Limb (tissue), 2 donors: ENCODE data around the gene SLC38A8.
A peak's percentile ranks its signal among the peaks of the same experiment; 100 is the strongest.

Source experiments
- DNase-seq, 2 donors: peaks; one replicate each; pipeline ENCODE4 v3.0.0-alpha.2; 2016; ENCODE audit errors: extremely low spot score in 2 of 2

The SLC38A8 gene

DNA sequence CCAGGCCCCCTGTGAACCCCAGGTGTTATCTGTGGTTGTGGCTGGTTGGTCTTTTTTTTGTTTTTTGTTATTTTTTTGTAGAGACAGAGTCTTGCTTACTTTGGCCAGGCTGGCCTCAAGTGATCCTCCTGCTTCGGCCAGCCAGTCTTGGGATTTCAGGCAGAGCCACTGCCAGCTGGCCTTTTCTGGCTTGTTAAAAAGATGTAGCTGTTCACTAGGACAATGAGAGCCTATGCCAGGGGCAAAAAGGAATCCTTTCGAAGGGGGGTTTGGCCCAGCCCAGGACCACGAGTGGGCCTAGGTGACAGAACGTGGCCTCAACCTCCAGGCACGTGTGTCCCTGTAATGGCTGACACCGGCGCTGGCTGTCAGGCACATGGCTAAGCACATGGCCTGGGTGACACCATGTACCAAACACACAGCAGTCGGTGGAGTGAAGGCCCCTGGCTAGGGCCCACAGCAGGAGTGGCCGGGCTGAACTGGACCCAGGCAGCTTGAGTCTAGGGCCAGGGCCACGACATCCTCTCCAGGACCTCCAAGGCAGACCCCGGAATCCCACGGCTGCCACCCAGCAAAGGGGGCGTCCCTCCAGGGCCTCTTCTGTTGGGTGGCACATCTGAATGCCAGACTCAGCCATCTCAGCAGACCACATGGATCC, 6.9 kb upstream of the SLC38A8 start:
- DNase-seq, result no peak

DNA sequence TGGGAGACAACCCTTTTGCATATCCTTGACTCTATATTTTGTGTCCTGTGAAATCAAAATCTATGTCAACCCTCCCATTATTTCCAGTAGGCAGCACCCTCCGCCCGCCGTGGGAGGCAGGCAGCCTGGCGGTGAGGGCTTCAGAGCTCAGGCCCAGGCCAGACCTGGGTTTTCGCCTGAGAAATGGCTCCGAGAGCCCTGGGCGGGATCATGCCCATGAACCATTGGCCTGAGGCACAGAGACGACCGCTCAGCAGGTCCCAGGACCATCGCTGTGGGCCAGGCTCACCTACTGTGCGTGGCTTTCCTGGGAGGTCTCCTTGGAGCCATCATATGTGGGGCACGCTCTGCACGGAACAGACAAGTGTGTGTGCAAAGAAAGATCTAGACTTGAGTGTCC, 6.3 kb upstream of the SLC38A8 start:
- no peak for DNase-seq

DNA sequence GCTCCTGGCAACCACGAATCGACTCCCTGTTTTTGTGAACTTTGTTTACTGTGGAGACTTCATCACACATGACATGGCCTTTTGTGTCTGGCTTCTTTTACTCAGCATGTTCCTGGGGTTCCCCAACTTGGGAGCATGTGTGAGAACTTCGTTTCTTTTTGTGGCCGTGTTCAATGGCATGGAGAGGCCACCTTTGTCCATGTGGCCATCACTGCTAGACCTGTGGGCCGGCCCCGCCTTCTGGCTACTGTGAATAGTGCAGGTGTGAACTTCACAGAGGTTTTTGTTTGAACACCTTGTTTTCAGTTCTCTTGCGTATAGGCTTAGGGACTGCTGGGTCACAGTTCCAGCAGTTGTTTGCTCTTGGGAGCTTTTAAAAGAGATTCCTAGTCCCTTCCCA, 5.7 kb upstream of the SLC38A8 start:
- DNase-seq, result no peak

DNA sequence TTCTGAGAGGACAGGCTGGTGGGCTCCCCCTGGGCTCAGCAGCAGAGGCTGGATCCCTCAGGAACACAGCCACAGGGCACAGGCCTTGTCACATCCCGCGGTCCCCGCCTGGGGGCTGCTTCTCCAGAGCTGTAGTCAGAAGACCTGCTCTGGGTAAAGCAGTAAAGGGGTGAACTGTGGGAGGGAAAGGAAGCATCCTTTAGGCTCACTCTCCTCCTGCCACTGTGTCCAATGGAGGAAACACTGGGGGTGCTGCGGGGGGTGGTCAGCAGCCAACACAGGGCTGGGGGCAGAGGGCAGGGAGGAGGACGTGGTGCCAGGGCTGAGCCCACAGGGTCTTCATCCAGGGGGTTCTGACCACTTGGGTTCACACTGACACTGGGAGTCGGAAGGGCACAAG, 5.0 kb upstream of the SLC38A8 start:
- DNase-seq, result no peak

DNA sequence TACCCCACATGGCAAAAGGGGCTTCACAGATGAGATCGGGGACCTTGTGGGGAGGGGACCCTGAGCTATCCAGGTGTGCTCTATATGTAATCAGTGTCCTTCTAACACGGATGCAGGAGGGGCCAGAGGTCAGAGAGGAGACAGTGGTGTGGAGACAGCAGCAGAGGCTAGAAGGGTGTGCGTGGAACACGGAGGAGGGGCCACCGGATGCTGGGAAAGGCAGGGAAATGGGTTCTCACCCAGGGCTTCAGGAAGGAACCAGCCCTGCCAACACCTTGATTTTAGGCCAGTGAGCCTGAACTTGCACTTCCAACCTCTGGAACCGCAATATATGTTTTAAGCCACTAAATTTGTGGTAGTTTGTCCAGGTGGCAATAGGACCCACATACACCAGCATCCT, 4.6 kb upstream of the SLC38A8 start:
- DNase-seq, result no peak

DNA sequence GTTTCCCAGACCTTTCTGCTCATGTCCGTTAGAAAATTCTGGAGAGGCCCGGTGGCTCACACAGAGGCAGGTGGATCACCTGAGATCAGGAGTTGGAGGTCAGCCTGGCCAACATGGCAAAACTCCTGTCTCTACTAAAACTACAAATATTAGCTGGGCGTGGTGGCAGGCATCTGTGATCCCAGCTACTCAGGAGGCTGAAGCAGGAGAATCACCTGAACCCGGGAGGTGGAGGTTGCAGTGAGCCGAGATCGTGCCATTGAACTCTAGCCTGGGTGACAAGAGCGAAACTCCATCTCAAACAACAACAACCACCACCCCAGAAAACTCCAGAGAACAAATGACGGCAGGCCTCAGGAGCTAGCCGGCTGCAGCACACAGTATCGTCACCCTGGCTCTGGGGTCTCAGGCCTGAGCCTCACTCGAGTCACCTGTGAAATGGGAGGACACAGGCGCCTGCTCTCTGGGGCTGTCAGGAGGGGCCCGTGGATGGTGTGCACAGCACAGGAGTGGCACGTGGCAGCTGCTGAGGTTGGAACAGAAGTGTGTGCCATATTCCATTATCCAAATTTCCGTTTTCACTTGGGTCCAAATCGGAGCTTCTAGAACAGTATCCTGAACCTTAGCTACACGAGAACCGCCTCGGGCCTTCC, 3.3 kb upstream of the SLC38A8 start:
- no peak for DNase-seq

DNA sequence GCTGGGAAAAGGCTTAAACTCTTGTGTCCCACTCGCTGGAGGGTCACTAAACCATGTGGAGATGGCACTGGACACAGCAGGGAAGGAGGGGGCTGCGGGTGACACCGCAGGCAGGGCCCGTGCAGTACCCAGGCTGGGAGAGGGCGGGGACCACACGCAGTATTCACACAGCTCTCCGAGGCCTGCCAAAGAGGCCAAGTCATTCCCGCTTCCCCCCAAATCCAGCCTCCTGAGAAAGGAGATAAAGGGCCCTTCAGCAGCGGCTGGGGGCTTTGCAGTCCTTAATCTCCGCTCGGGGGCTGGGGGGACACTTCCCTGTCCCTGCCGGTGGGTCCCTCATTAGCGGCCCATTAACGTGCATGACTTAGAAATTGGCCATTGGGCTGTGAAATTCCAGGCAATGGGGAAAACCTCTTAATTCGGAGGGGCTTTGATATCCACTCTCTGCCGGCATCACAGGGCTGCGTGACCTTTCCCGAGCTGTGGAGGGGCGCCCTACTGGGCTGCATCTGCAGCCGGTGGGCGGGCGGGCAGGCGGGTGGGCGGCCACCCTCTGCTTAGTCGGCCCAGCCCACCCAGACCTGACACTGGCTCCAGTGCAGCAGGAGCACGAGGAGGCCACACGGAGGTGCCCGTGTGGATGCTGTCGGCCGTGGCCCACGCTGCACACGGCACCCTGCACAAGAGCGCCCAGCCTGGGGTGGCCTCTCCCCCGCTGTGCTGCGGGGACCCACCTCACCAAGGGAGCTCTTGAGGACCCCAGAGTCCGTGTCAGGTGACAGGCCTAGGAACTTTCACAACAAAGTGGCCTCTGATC, 2.6 kb upstream of the SLC38A8 start:
- DNase-seq, result no peak

DNA sequence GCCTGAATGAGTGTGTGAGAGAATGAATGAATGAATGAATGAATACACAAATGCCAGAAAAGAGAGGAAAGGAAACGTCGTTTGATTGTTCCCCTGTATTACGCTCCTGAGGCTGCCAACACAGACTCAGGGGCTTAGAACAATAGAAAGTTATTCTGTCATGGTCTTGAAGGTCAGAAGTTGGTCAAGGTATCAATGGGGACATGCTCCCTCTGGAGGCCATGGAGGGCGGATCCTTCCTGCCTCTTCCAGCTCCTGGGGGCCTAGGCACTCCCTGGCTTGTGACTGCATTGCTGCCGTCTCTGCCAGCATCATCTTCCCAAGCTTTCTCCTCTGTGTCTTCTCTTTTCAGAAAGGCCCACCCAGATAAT, 1.5 kb upstream of the SLC38A8 start:
- no peak for DNase-seq

DNA sequence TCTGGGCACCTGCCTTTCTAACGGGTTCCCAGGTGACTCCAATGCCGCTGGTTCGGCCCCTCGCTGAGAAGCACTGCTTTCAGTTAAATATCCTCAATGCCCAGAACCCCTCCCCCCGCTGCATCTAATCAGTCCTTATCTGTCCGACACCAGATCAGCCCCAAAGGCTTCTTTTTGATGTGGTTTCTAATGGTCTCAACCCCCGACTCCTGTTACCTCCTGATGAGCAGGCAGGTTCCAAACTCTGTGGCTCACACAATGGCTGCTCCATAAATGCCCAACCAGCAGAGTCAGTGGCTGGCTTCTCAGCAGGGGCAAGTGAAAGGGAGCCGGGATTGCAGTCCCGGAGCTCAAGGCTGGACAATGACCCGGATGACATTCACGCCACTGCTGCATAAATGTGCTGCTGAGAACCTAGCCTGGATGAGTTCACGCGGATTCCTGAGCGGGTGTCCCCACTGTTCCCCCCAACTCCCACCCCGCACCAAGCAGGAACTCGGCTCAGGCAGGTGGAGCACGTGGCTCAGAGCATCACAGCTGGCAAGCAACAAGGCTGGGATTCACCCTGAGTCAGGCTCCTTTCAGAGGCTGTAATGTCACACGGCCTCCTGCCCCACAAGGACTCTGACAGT, 1.0 kb upstream of the SLC38A8 start:
- no peak for DNase-seq

DNA sequence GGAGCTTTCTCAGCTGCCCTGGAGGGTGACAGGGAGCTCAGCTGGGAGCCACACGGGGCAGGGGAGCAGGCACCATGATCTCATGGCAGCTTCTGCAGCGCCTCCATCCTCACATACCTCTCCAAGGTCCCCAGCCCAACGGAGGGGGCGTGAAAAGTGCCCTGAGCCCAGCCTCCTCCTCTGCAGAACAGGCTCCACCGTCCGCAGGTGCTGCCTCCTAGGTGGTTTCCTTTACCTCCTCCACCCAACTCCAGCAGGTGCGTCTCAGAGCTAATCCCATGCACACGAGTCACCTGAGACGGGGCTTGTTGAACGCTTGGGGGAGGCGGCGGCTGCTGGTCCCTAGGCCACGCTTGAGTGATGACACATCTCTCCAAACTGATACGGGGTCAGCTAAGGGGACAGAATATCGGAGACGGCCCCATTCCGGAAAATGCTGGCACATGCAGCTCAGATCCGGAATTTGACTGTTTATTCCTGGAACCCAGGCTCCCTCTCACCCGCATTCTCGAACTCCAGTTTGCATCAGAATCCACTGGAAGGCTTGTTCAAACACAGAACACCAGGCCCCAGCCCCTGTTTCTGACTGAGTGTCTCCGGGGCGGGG, 387 bp upstream of the SLC38A8 start:
- no peak for DNase-seq

DNA sequence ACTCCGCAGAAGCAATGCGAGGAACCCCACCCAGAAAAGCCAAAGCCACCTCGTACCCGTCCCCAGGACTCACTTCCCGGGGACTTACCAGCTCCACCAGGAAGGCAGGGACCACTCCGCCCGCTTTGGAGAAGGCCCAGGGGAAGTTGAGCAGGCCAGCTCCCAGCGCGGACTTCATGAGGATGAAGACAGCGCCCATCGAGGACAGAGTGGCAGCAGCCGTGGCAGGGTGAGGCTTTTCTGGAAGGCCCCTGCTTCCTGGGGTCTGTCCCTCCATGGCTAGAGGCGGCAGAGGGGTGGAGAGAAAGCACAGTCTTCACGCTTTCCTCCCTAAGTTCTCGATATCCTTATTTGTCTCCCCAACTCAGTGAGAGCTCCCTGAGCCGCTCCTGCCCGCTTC, 714 bp downstream of the SLC38A8 start:
- DNase-seq, result no peak

DNA sequence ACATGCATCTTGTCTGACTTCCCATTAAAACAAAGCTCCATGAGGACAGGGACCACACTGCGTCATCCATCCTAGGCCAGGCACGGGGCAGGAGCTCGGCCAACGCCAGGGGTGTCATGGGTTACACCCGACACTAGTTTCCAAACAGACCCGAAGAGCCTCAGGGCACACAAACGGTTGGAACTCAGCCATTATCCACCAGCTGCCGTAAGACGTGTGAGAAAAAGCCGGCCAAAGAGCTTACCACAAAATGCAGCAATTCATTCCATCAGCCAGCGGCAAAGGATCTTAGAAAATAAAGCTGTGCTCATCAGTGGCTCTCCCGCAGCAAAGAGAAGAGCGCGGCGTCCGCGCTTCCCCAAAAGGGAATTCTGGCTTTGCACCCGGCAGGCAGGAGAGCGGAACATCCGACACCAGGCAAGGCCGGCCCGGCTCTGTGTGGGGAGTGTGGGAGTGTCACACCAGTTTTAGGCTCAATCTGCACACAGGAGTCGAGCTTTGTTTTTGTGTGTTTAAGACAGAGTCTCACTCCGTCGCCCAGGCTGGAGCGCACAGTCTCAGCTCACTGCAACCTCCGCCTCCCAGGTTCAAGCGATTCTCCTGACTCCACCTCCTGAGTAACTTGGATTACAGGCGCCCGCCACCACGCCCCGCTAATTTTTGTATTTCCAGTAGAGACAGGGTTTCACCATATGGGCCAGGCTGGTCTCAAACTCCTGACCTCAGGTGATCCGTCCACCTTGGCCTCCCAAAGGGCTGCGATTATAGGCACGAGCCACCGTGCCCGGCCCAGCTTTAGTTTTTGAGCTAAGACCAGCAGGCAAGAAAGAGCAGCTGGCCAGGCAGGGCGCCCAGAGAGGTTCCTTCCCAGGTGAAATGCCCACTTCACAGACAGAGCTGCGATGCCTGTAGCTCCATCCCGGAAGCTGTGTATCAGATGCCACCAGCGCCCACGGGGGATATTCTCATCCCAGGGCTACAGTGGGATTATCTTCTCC, 1.5 kb downstream of the SLC38A8 start:
- DNase-seq, result peak; percentile 60 to 62

DNA sequence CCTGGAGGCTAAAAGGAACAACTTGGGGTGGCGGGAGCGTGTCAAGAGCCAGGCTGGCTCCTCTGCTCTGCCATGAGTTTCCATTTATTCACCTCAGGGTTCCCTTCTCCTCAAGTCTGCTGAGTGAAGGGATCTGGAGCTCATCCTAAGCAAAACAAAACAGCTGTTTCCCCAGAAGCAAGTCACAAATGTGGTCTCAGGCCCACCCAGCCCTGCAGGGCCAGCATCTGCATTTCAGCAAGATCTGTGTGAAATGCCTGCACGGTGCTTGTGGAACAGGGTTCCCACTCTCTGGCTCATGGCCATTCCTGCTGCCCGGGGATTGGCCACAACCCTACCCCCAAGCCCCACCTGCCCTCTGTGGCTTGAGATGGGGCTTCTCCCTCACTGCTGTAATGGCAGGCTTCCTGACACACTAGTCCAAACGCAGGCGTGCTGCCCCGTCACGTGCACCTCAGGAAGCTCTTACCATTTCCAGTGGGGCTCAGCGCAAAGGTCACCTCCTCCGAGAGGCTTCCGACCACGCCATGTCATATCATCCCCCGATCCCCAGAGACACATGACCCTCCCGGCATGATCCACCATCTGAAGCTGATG, 2.3 kb downstream of the SLC38A8 start:
- DNase-seq, result peak in 1 of 2 donors; percentile 2

DNA sequence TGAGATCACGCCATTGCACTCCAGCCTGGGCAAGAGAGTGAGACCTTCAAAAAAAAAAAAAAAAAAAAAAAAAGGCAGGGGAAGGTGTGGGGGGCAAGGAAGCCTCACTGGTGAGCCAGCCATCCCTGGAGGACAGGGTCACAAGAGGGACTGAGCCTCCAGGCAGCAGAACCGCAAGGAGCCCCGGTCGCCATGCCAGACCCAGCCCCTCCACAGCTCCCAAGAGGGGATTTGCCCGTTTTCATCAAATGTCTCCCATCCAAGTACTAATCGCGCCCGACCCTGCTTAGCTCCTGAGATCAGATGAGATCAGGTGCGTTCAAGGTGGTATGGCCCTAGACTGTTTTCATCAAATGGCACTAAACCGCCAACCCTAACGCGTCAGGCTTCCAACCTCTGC, 2.9 kb downstream of the SLC38A8 start:
- no peak for DNase-seq

DNA sequence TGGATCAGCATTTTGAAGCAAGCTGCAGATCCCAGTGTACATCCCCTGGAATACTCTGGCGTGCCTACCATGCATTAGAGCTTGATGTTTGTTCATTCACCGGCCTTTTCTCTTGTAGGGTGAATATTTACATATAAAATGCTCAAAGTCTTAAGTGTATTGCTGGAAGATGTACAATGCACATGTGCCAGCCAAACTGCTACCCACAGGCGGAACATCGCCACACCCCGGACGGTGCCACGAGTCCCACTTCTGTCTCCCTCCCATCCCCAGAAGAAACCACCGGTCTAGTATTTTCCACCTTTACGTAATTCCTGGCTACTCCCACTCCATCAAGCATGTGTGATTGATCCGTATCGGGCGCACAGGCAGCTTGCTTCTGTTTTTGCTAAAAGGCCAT, 4.1 kb downstream of the SLC38A8 start:
- DNase-seq, result no peak

DNA sequence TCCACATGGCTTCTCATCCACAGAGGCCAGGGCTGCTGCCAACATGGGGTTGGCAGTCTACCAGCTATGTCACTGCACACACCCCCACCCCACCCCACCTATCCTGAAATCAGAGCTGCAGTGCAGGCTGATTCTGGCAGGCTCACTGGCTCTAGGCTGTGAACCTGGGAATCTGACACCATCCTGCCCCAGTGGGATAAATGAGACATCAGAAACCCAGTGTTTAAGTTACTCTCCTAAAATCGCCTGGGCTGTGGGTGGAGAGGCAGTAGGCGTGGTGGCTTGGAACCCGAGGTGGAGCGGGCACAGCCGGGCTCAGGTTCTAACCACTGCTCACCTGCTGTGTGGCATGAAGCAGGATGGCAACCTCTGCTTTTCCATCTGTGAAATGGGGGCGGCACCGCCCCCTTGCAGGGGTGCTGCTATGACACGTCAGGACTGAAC, 5.6 kb downstream of the SLC38A8 start:
- DNase-seq, result no peak

DNA sequence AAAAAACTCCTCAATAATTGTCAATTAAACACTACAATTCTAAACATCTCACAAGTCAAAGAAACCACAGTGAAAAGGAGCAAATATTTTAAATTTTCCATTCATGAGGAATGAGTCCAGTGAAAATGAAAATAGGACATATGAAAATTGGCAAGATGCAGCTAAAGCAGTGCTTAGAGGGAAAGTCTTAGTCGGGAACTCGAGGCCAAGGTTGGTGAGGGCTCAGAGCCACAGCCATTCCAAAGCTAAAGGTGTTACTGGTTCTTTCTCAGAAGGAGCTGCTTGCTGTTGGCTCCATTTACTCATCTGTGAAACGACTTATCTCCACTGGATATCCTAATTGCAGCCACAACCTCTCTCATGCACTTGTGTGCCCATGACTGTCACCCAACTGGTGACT, 6.5 kb downstream of the SLC38A8 start:
- DNase-seq, result no peak

DNA sequence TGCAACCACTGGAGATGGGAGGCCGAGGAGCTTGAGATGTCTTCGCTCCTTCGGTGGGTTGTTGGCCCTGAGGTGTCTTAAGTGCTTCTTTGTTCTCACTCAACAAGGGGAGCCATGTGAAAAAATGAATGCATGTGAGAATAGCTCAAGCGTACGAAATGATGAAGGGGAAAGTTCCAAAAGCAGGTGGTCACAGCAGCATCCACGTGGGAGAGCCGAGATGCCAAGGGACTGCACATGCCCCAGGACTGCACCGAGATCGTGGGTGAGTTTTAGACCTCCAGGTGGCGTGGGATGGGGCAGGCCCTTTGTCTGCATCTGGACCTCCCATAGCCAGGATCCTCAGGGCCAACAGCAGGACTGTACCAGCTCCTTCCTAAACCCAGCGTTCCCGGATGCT, 8.1 kb downstream of the SLC38A8 start:
- DNase-seq, result no peak

DNA sequence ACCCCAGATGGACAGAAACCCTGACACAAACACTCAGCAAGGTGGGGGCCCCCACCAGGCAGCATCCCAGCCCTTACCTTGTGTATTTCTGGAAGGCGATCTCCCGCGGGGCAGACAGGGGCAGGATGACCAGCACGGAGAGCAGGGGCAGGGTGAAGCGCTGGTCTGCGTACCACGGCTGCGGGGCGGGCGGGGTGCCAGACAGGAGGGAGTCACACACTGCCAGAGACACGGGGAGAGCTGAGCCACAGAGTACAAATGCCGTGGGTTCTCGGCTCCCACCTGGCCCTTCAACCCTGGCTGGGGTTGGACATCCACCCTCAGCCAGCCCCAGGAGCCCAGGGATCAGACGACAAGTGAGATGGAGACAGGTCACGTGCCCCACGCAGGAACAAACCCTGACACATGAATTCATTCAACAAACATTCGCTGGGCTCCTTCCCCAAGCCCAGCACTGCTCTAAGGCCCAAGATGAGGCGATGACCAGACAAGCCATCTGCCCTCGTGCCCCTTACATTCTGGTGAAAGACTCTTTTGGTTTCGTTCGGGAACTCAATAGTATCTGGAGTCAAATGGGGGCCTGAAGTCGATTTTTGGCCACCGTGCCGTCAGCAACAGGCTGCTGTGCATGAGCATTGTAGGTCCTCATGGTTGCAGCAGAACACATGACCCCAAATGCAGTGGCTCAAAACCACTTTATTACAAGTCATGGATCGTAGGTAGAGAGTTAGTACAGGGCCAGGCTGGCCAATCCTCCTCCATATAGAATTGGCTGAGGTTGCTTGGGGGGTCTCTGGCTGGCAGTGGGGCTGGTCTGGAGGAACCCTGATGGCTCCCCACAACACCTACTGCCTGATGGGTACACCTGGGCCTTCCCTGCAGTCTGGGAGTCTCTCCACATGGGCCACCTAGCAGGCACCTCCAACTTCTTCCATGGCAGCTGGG, 9.1 kb downstream of the SLC38A8 start:
- DNase-seq, result no peak
